ENCODE results near the gene MYLK. TPM values are rescaled to one million over a fixed set of nuclear protein-coding genes. Genes with fewer than 3 reads are reported as not detected.

Gene MYLK
- total and polyA plus RNA-seq, 4 donors = 17.0 to 47.7 (median 31.1) TPM

DNA sequence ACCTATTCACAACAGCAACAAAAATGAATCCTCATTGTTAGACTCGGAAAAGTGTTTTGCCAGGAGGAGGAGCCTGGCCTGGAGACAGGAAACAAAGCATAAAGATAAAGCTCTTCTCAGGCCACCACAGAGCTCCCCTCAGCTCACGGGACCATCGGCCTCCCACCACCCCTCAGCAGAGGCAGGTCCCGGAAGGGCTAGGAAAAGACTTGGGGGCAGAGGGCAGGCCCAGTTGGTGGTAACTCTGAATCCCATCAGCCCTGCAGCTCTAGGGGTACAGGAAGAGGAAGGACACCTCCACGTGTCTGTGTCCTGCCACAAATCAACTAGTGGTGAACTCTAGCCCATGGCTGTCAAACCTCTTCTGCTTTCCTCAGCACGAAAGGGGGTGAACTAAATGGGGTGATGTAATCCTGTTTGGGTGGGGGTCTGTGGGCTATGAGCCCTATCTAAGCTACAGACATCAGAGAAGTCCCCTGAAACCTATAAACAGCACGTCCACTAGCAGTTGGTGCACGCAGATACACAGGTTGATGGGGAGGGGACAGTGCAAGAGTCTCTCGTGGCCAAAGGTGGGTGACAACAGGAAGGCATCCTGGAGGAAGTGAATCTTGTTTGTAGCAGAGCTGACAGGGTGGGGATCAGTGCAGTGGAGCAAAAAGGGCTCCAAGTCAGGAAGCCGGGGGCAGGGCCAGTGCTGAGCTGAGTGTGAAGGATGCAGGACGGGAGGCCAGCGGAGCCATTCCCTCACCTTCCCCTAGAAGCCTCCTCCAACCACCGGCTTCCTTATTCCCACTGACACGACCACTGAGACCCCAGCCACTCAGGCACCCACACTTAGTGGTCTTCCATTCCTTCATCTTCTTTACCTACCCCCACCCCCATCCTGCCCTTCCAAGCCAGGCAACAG lies 188.1 kb downstream of the MYLK start:
- H3K4me3 ChIP-seq (ENCODE audit: low read depth, low read length) = no peak overlapping the region
- WGBS (ENCODE audit: insufficient coverage) = 66% methylated on average over 8 of the region's 14 CpGs
- no peaks in the 10 kb centered on the region for H3K36me3 ChIP-seq (ENCODE audit: control insufficient read depth, insufficient read depth, low read length)
- no peaks in the 10 kb centered on the region for H3K27me3 ChIP-seq (ENCODE audit: control insufficient read depth, insufficient read depth, low read length)
- no peak overlapping the region for H3K27ac ChIP-seq (ENCODE audit: low read depth, low read length)
- DNase-seq (ENCODE audit: low read depth in 4 of 6, low spot score in 6 of 6) = no peak
- no peaks in the 10 kb centered on the region for H3K9me3 ChIP-seq (ENCODE audit: control insufficient read depth, insufficient read depth, low read length)
- peaks cover 24% of the 10 kb centered on the region for H3K4me1 ChIP-seq (ENCODE audit: control insufficient read depth, insufficient read depth, low read length)

DNA sequence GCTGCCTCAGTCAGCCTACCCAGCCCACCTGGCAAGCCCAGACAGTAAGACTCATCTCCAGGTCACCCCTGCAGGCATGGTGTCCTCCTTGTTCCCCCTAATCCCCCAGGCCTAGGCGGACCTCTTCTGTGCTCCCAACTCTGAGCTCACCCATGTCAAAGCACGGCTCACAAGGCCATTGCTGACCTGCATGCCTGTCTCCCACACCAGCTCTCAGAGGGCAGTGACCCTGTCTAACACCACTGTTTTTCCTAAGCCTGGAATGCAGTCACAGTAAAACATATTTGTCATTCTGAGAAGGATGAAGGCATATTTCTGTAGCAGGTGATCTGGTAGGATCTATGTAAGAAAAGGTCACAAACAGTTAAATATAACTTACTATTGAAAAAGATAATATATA lies 189.0 kb downstream of the MYLK start:
- 59% methylated on average over 2 of the region's 2 CpGs for WGBS (ENCODE audit: insufficient coverage)
- Histone ChIP-seq H3K36me3 (ENCODE audit: control insufficient read depth, insufficient read depth, low read length) (no peaks in the 10 kb centered on the region), H3K27ac (ENCODE audit: low read depth, low read length) (no peak overlapping the region), H3K4me1 (ENCODE audit: control insufficient read depth, insufficient read depth, low read length) (peaks cover 24% of the 10 kb centered on the region), H3K4me3 (ENCODE audit: low read depth, low read length) (no peak overlapping the region), H3K9me3 (ENCODE audit: control insufficient read depth, insufficient read depth, low read length) (no peaks in the 10 kb centered on the region), H3K27me3 (ENCODE audit: control insufficient read depth, insufficient read depth, low read length) (no peaks in the 10 kb centered on the region)
- no peak for DNase-seq (ENCODE audit: low read depth in 4 of 6, low spot score in 6 of 6)

DNA sequence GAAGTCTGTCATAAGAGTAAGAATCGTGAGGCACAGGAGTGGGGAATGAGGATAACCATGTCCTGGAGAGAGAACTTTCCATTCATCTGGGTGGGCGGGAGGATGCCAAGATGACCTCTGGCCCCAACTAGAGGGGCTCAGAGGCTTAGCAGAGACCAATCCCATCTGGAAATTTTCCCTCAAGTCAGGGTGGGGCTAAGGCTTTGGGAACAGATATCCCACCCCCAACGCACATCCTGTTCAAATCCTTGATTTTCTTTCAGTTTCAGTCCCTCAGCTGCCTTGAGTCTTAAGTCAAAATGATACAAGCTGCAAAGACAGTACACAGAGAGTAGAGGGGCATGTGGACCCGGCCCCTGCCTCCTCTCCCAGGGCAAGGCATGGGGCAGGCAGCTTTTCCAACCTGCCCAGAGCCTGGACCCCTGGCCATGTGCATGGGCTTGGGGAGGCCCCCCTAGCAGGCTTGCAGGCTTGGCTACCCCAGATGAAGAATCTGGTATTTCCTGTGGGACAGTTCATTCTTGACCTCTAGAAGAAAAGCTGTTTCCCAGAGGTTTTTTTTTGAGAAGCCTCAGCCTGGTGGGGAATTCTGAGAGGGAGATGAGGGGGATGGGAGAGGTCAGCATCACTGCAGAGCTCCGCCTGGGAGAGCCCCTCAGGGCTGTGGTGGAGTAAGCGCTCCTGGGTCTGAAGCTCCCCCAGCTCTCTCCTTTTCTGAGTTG lies 189.6 kb downstream of the MYLK start:
- DNase-seq (ENCODE audit: low read depth in 4 of 6, low spot score in 6 of 6) = no peak
- Histone ChIP-seq H3K9me3 (ENCODE audit: control insufficient read depth, insufficient read depth, low read length) (no peaks in the 10 kb centered on the region), H3K27ac (ENCODE audit: low read depth, low read length) (peak overlapping the region; percentile 1), H3K4me3 (ENCODE audit: low read depth, low read length) (no peak overlapping the region), H3K27me3 (ENCODE audit: control insufficient read depth, insufficient read depth, low read length) (no peaks in the 10 kb centered on the region), H3K4me1 (ENCODE audit: control insufficient read depth, insufficient read depth, low read length) (peaks cover 24% of the 10 kb centered on the region), H3K36me3 (ENCODE audit: control insufficient read depth, insufficient read depth, low read length) (no peaks in the 10 kb centered on the region)
- WGBS (ENCODE audit: insufficient coverage) = 89% methylated on average over 4 of the region's 6 CpGs

- Histone ChIP-seq H3K9me3 (ENCODE audit: control insufficient read depth, insufficient read depth, low read length) (no peaks in the 10 kb centered on the region), H3K27ac (ENCODE audit: low read depth, low read length) (peak overlapping the region; percentile 1), H3K4me3 (ENCODE audit: low read depth, low read length) (no peak overlapping the region), H3K36me3 (ENCODE audit: control insufficient read depth, insufficient read depth, low read length) (no peaks in the 10 kb centered on the region), H3K27me3 (ENCODE audit: control insufficient read depth, insufficient read depth, low read length) (no peaks in the 10 kb centered on the region), H3K4me1 (ENCODE audit: control insufficient read depth, insufficient read depth, low read length) (peaks cover 24% of the 10 kb centered on the region)
- WGBS (ENCODE audit: insufficient coverage) = 100% methylated on average over 1 of the region's 2 CpGs
- DNase-seq (ENCODE audit: low read depth in 4 of 6, low spot score in 6 of 6) = no peak
Measured at GRCh38 chr3:123693584-123694190, 190.4 kb downstream of the MYLK start.

- DNase-seq (ENCODE audit: low read depth in 4 of 6, low spot score in 6 of 6) = no peak
- Histone ChIP-seq H3K4me3 (ENCODE audit: low read depth, low read length) (no peak overlapping the region), H3K4me1 (ENCODE audit: control insufficient read depth, insufficient read depth, low read length) (peaks cover 24% of the 10 kb centered on the region), H3K27me3 (ENCODE audit: control insufficient read depth, insufficient read depth, low read length) (no peaks in the 10 kb centered on the region), H3K27ac (ENCODE audit: low read depth, low read length) (no peak overlapping the region), H3K9me3 (ENCODE audit: control insufficient read depth, insufficient read depth, low read length) (no peaks in the 10 kb centered on the region), H3K36me3 (ENCODE audit: control insufficient read depth, insufficient read depth, low read length) (no peaks in the 10 kb centered on the region)
- WGBS (ENCODE audit: insufficient coverage) = 96% methylated on average over 6 of the region's 13 CpGs
Measured at GRCh38 chr3:123692671-123693070, 191.5 kb downstream of the MYLK start.

DNA sequence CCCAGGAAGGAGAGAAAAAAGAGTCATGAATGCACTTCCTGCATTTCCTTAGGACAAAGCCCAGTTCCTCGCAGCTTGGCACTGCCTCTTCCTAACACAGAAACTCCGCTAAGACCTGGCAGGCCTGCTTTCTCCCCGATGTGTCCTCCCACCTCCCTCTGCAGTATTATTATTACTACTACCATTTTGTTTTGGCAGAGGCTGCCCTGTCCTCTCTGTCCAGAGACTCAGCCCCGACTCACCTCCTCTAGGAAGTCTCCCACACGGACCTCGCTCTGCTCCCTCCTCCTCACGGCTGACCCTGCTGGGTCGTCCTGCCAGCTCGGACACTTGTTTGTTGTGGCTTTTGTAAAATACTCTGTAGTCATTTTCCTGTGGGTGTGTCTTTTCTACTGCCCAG lies 192.1 kb downstream of the MYLK start:
- WGBS (ENCODE audit: insufficient coverage) = 66% methylated on average over 4 of the region's 9 CpGs
- Histone ChIP-seq H3K9me3 (ENCODE audit: control insufficient read depth, insufficient read depth, low read length) (no peaks in the 10 kb centered on the region), H3K27me3 (ENCODE audit: control insufficient read depth, insufficient read depth, low read length) (no peaks in the 10 kb centered on the region), H3K27ac (ENCODE audit: low read depth, low read length) (no peak overlapping the region), H3K36me3 (ENCODE audit: control insufficient read depth, insufficient read depth, low read length) (no peaks in the 10 kb centered on the region), H3K4me1 (ENCODE audit: control insufficient read depth, insufficient read depth, low read length) (peaks cover 24% of the 10 kb centered on the region), H3K4me3 (ENCODE audit: low read depth, low read length) (no peak overlapping the region)
- DNase-seq (ENCODE audit: low read depth in 4 of 6, low spot score in 6 of 6) = no peak

GRCh38 chr3:123689831-123690230 lies 194.3 kb downstream of the MYLK start:
- Histone ChIP-seq H3K27ac (ENCODE audit: low read depth, low read length) (no peak overlapping the region), H3K27me3 (ENCODE audit: control insufficient read depth, insufficient read depth, low read length) (no peaks in the 10 kb centered on the region), H3K9me3 (ENCODE audit: control insufficient read depth, insufficient read depth, low read length) (no peaks in the 10 kb centered on the region), H3K4me3 (ENCODE audit: low read depth, low read length) (no peak overlapping the region), H3K4me1 (ENCODE audit: control insufficient read depth, insufficient read depth, low read length) (peaks cover 12% of the 10 kb centered on the region), H3K36me3 (ENCODE audit: control insufficient read depth, insufficient read depth, low read length) (no peaks in the 10 kb centered on the region)
- 94% methylated on average over 3 of the region's 3 CpGs for WGBS (ENCODE audit: insufficient coverage)
- no peak for DNase-seq (ENCODE audit: low read depth in 4 of 6, low spot score in 6 of 6)

GRCh38 chr3:123688241-123688747 lies 195.8 kb downstream of the MYLK start:
- no peak overlapping the region for H3K27ac ChIP-seq (ENCODE audit: low read depth, low read length)
- peaks cover 3% of the 10 kb centered on the region for H3K4me1 ChIP-seq (ENCODE audit: control insufficient read depth, insufficient read depth, low read length)
- no peak for DNase-seq (ENCODE audit: low read depth in 4 of 6, low spot score in 6 of 6)
- H3K27me3 ChIP-seq (ENCODE audit: control insufficient read depth, insufficient read depth, low read length) = no peaks in the 10 kb centered on the region
- no peaks in the 10 kb centered on the region for H3K36me3 ChIP-seq (ENCODE audit: control insufficient read depth, insufficient read depth, low read length)
- 93% methylated on average over 4 of the region's 4 CpGs for WGBS (ENCODE audit: insufficient coverage)
- H3K9me3 ChIP-seq (ENCODE audit: control insufficient read depth, insufficient read depth, low read length) = no peaks in the 10 kb centered on the region
- H3K4me3 ChIP-seq (ENCODE audit: low read depth, low read length) = no peak overlapping the region

GRCh38 chr3:123687286-123687685 lies 196.8 kb downstream of the MYLK start:
- DNase-seq (ENCODE audit: low read depth in 4 of 6, low spot score in 6 of 6) = no peak
- peaks cover 3% of the 10 kb centered on the region for H3K4me1 ChIP-seq (ENCODE audit: control insufficient read depth, insufficient read depth, low read length)
- H3K4me3 ChIP-seq (ENCODE audit: low read depth, low read length) = no peak overlapping the region
- no peak overlapping the region for H3K27ac ChIP-seq (ENCODE audit: low read depth, low read length)
- H3K9me3 ChIP-seq (ENCODE audit: control insufficient read depth, insufficient read depth, low read length) = no peaks in the 10 kb centered on the region
- H3K27me3 ChIP-seq (ENCODE audit: control insufficient read depth, insufficient read depth, low read length) = no peaks in the 10 kb centered on the region
- no peaks in the 10 kb centered on the region for H3K36me3 ChIP-seq (ENCODE audit: control insufficient read depth, insufficient read depth, low read length)

Data from spinal cord (tissue), 10 donors.